Urinary bladder (tissue), 4 donors: ENCODE data around the gene PTPRN2. TPM values are rescaled to one million over a fixed set of nuclear protein-coding genes. Genes with fewer than 3 reads are reported as not detected.

Experiments
- DNase-seq: peaks from one replicate; pipeline ENCODE4 v3.0.0-alpha.2; 2015; ENCODE audit errors: extremely low spot score
- H3K27ac ChIP-seq: one replicate; pipeline ENCODE4 v1.5.1; 2013; ENCODE audit warnings: low read depth, mild to moderate bottlenecking, moderate library complexity
- H3K36me3 ChIP-seq: one replicate; pipeline ENCODE4 v1.6.1; 2013; ENCODE audit warnings: mild to moderate bottlenecking, moderate library complexity; ENCODE audit not compliant: insufficient read depth
- H3K4me1 ChIP-seq: one replicate; pipeline ENCODE4 v1.6.1; 2013; ENCODE audit warnings: mild to moderate bottlenecking, moderate library complexity; ENCODE audit not compliant: insufficient read depth
- H3K4me3 ChIP-seq: one replicate; pipeline ENCODE4 v1.5.1; 2013; ENCODE audit warnings: low read depth, low read length
- WGBS: extraction: QIAGEN DNeasy Blood & Tissue Kit; methylation state at CpG from one replicate; pipeline ENCODE4 v1.1.7; 2013; 5-methylcytosine and 5-hydroxymethylcytosine counted together
- polyA plus RNA-seq: library from polyadenylated mRNA; stranded (reverse); fragments of 200-250 nt; gene quantifications from one replicate; pipeline ENCODE4 v1.2.3, GENCODE V29; 2013
- total RNA-seq: library from RNA; depleted of rRNA; stranded (reverse); fragments of >200 nt; gene quantifications from one replicate; pipeline ENCODE4 v1.2.3, GENCODE V29; 2014
- donor health status: healthy with polysubstance abuse.
- donor health status: healthy.

Gene PTPRN2
- total and polyA plus RNA-seq, 2 donors, result 2.8 to 4.4 TPM

- no peaks in the 10 kb centered on the region for H3K36me3 ChIP-seq
- no peak for DNase-seq
- H3K4me3 ChIP-seq, result no peak overlapping the region
- no peak overlapping the region for H3K27ac ChIP-seq
- 85% methylated on average over 14 of the region's 14 CpGs for WGBS
- no peaks in the 10 kb centered on the region for H3K4me1 ChIP-seq
Measured at GRCh38 chr7:158101821-158102450, 485.7 kb downstream of the PTPRN2 start.

- no peaks in the 10 kb centered on the region for H3K36me3 ChIP-seq
- WGBS, result 88% methylated on average over 54 of the region's 54 CpGs
- no peak for DNase-seq
Measured at GRCh38 chr7:158098125-158099030, 489.2 kb downstream of the PTPRN2 start.

GRCh38 chr7:158097453-158098124, 490.0 kb downstream of the PTPRN2 start:
- no peak for DNase-seq
- Histone ChIP-seq H3K36me3 (no peaks in the 10 kb centered on the region), H3K27ac (no peak overlapping the region), H3K4me1 (no peaks in the 10 kb centered on the region), H3K4me3 (no peak overlapping the region)
- 59% methylated on average over 39 of the region's 39 CpGs for WGBS

More at GRCh38 chr7:158098125-158099030, 489.2 kb downstream of the PTPRN2 start:
- no peaks in the 10 kb centered on the region for H3K4me1 ChIP-seq
- H3K27ac ChIP-seq, result no peak overlapping the region
- H3K4me3 ChIP-seq, result no peak overlapping the region

- no peaks in the 10 kb centered on the region for H3K36me3 ChIP-seq
- H3K4me1 ChIP-seq, result no peaks in the 10 kb centered on the region
- 65% methylated on average over 10 of the region's 10 CpGs for whole genome bisulfite sequencing
- no peak overlapping the region for H3K4me3 ChIP-seq
- H3K27ac ChIP-seq, result no peak overlapping the region
- no peak for DNase-seq
Measured at GRCh38 chr7:158097106-158097452, 490.5 kb downstream of the PTPRN2 start.

- no peak for DNase-seq
- no peaks in the 10 kb centered on the region for H3K36me3 ChIP-seq
- no peaks in the 10 kb centered on the region for H3K4me1 ChIP-seq
- H3K4me3 ChIP-seq, result no peak overlapping the region
- no peak overlapping the region for H3K27ac ChIP-seq
- WGBS, result 64% methylated on average over 8 of the region's 8 CpGs
Measured at GRCh38 chr7:158096582-158096981, 491.0 kb downstream of the PTPRN2 start.

- 68% methylated on average over 12 of the region's 12 CpGs for WGBS
- DNase-seq, result no peak
Measured at GRCh38 chr7:158094671-158095226, 492.9 kb downstream of the PTPRN2 start.

GRCh38 chr7:158094046-158094445, 493.6 kb downstream of the PTPRN2 start:
- Histone ChIP-seq H3K36me3 (no peaks in the 10 kb centered on the region), H3K27ac (no peak overlapping the region), H3K4me3 (no peak overlapping the region), H3K4me1 (no peaks in the 10 kb centered on the region)
- 89% methylated on average over 10 of the region's 10 CpGs for WGBS
- DNase-seq, result no peak

More at GRCh38 chr7:158094671-158095226, 492.9 kb downstream of the PTPRN2 start:
- Histone ChIP-seq H3K4me1 (no peaks in the 10 kb centered on the region), H3K27ac (no peak overlapping the region), H3K4me3 (no peak overlapping the region), H3K36me3 (no peaks in the 10 kb centered on the region)

GRCh38 chr7:158093156-158093796, 494.3 kb downstream of the PTPRN2 start:
- Histone ChIP-seq H3K4me3 (no peak overlapping the region), H3K27ac (no peak overlapping the region), H3K36me3 (no peaks in the 10 kb centered on the region), H3K4me1 (no peaks in the 10 kb centered on the region)
- WGBS, result 72% methylated on average over 20 of the region's 20 CpGs
- DNase-seq, result no peak

- no peaks in the 10 kb centered on the region for H3K36me3 ChIP-seq
- H3K4me1 ChIP-seq, result no peaks in the 10 kb centered on the region
- H3K27ac ChIP-seq, result no peak overlapping the region
- no peak overlapping the region for H3K4me3 ChIP-seq
- WGBS, result 86% methylated on average over 14 of the region's 14 CpGs
- no peak for DNase-seq
Measured at GRCh38 chr7:158087196-158087595, 500.4 kb downstream of the PTPRN2 start.

- no peaks in the 10 kb centered on the region for H3K4me1 ChIP-seq
- 82% methylated on average over 30 of the region's 30 CpGs for WGBS
- no peaks in the 10 kb centered on the region for H3K36me3 ChIP-seq
- no peak for DNase-seq
- no peak overlapping the region for H3K27ac ChIP-seq
- H3K4me3 ChIP-seq, result no peak overlapping the region
Measured at GRCh38 chr7:158085741-158086695, 501.6 kb downstream of the PTPRN2 start.

- Histone ChIP-seq H3K4me1 (no peaks in the 10 kb centered on the region), H3K4me3 (no peak overlapping the region), H3K36me3 (no peaks in the 10 kb centered on the region), H3K27ac (no peak overlapping the region)
- DNase-seq, result no peak
- 93% methylated on average over 18 of the region's 18 CpGs for WGBS
Measured at GRCh38 chr7:158084555-158084954, 503.1 kb downstream of the PTPRN2 start.

GRCh38 chr7:158083526-158084310, 503.9 kb downstream of the PTPRN2 start:
- 91% methylated on average over 28 of the region's 28 CpGs for WGBS
- no peak overlapping the region for H3K27ac ChIP-seq
- H3K4me3 ChIP-seq, result no peak overlapping the region
- DNase-seq, result no peak
- no peaks in the 10 kb centered on the region for H3K4me1 ChIP-seq
- H3K36me3 ChIP-seq, result no peaks in the 10 kb centered on the region
